MM.1S (cell line): ENCODE measurements around the gene ZNF593OS.

Source experiments
- CTCF ChIP-seq: fragments of 300-600 bp; sonication (generic); IDR thresholded peaks from 2 replicates; pipeline ENCODE4 v1.5.1; 2016; ENCODE audit warnings: antibody characterized with exemption, low read length, mixed read lengths
- EZH2phosphoT487 ChIP-seq: fragments of 300-600 bp; sonication (generic); IDR thresholded peaks from 2 replicates; pipeline ENCODE4 v1.6.1; 2018; ENCODE audit warnings: antibody characterized with exemption, low read length

- no peak for TF ChIP-seq CTCF
- TF ChIP-seq EZH2phosphoT487: no peak
Observed at GRCh38 chr1:26168410-26169197, 3.0 kb downstream of the ZNF593OS start, which contains the start of gene C1orf232.
